HG03460 (cell line): ENCODE results near the gene LONP2.
"Not testable (repeated sequence)": the region's sequence is repeated elsewhere in the genome, so short reads cannot be mapped to it uniquely, and the experiment has no call there.

Experiments
- ATAC-seq: cut with Tn5 transposase; IDR thresholded peaks from one replicate; pipeline ENCODE4 v1.9.1; 2021; ENCODE audit not compliant: unreplicated experiment

The LONP2 gene

DNA sequence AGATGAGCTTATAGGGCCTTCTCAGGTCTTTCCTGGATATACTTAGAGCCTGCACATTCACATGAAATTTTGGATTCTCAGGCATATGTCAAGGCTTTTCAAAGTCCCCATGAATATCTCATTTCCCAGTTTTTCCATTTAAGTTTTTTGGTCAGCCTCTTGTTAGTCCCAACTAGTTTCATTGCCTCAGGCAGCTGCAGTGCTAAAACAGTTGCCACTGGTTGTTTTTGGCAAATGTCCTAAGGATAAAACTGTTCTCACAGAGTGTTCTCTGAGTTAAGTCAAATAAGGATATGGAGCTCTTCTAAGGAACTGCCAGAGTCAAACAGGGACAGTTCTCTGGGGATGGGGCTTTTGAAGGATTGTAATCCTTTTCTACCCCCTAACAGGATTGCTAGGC is 43.1 kb downstream of the LONP2 start:
- no peak for ATAC-seq

DNA sequence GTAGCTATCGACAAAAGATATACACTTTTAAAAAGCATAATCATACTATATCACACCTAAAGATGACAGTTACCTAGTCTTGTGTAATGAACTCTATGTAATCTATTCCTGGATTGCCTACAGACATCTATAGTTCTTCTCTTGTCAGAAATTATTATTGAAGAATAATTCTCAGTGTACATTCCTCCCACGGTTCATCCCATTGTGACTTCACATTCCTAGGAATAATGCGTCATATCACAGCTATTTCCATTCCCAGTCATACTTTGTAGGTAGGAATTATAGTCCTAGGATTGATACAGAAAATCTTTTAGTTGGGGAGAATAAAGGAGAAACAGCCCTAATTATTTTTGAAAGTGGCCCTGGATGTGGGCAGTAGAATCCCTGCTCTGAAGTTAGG is 47.2 kb downstream of the LONP2 start:
- ATAC-seq: no peak

DNA sequence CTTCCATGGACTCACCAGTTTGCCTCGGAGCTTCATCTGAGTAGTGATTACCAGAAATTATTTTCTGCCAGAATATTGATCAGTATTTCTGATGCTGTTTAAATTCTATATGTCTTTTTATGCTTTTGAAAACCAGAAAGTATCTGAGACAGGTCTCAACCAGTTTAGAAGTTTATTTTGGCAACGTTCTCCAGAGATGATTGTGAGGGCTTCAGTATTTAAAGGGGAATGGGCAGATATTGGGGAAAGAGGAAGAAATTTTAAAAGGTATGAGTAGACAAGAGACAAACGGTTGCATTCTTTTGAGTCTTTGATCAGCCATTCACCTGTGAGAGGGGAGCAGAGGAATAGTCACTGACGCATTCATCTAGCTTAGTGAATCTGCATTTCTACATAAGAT is 47.7 kb downstream of the LONP2 start:
- no peak for ATAC-seq

DNA sequence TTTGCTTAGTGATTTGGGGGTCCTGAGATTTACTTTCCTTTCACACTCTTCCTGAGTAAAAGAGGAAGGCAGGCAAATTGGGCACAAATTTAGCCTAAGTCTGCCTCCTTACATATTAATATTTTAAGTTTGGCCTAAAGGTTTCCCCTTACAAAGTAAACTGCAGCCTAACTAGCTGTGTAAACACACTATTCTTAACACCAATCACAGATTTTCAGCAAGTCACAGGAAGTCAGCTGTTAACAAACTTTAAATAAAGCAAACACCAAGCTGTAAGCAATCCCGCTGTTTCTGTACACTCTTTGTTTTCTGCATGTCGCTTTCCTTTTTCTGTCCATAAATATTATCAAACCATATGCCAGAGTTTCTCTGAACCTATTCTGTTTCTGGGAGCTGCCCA is 48.4 kb downstream of the LONP2 start:
- ATAC-seq: no peak

DNA sequence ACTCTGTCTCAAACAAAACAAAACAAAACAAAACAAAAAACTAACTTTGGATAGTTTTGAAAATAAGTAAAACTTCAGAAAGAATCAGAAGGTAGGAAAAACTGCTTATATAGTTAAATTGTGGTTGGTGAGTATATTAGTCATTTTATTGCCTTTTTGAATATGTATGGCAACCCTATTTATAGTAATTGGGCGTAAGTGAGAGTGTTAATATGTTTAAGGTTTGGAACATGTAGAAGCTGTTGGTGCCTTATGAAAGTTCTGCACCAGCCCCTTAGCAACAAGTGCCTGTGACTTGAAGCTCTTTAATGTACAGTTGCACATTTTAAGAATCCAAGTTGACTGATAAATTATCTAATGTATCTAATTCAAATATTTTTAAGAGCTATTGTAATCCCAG is 50.6 kb downstream of the LONP2 start:
- no peak for ATAC-seq

DNA sequence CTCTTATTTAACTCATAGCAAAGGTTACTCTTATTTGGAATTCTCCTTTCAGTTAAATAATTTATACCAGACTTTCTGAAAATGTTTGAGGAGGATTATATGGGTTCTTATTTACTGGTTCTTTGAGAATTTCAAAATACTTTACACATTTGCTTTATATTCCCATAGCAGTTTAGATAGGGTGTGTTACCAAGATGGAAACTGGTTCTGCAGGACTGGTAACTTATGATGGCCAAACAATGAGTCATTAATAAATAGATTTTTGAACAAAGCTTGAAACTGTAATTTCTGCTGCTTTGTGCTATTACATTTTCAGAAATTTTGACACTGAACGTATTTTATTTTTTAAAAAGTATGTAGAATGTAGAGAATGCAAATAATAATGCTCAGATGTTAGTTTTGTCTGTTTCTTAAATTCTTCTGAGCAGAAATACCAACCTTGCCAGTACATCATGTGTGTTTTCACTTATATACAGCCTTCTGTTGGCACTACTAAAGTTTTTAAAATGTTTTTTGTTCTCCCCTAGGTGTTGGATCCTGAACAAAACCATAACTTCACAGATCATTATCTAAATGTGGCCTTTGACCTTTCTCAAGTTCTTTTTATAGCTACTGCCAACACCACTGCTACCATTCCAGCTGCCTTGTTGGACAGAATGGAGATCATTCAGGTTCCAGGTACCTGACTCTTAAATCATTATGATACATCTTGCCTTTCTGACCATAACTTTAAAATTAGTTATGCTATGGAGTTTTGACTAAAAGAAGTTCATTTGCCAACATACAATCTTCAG is 51.6 kb downstream of the LONP2 start:
- ATAC-seq: no peak

DNA sequence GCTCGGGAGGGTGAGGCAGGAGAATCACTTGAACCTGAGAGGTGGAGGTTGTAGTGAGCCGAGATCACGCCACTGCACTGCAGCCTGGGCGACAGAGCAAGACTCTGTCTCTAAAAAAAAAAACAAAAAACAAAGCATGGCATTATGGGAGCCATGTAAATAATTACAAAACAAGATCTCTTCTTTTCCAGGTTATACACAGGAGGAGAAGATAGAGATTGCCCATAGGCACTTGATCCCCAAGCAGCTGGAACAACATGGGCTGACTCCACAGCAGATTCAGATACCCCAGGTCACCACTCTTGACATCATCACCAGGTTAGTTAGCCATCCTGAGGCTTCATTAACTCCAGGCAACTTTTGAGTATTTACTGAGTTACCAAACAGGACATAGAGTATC is 55.4 kb downstream of the LONP2 start:
- ATAC-seq: no peak

DNA sequence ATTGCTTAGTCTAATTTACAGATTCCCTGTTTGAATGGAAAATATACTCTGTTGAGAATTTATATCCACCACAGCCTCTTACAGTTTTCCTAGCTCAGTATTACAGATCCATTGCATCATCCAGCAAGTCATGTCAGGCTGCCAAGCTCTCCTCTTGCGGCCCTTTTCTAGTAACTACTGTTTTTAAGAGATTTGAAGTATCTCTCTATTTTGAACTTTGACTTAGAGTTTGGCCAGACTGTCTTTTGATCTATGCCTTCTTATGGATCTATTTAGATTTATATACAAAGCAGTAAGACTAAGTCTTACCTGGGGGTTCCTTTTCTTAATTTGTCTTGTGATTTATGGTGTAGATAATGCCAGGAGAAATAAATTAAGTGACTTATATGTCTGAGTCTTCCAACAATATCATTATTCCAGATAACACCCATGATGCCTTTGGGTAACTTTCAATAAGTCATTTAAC is 56.3 kb downstream of the LONP2 start:
- no peak for ATAC-seq

DNA sequence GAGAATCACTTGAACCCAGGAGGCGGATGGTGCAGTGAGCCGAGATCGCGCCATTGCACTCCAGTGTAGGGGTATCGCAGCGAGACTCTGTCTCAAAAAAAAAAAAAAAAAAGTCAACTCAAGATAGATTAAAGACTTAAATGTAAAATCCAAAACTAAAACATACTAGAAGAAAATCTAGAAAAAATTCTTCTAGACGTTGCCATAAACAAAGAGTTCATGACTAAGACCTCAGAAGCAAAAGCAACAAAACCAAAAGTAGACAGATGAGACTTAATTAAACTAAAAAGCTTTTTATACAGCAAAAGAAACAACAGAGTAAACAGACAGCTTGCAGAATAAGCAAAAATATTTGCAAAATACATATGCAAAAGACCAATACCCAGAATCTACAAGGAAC is 64.4 kb downstream of the LONP2 start:
- no peak for ATAC-seq

DNA sequence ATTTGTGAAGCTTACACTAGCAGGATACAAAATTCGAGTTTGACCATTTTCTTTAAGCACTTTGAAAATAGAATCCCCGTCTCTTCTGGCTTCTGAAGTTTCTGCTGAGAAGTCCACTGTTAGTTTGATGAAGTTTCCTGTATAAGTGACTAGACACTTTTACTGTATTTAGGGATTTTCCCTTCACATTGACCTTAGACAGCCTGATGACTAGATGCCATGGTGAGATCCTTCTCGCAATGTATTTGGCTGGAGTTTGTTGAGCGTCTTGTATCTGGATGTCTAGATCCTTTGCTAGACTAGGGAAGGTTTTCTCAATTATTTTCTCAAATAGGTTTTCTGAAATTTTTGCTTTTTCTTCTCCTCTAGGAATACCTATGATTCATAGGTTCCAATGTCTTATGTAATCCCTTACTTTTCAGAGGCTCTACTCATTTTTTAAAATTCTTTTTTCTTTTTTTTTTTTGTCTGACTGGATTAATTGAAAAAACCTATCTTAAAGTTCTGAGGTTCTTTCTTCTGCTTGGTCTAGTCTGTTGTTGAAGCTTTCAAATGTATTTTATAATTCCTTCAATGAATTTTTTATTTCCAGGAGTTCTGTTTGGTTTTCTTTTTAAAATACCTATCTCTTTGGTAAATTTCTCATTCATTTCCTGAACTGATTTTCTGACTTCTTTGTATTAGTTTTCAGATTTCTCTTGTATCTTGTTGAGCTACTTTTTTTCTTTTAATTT is 67.0 kb downstream of the LONP2 start:
- no peak for ATAC-seq

DNA sequence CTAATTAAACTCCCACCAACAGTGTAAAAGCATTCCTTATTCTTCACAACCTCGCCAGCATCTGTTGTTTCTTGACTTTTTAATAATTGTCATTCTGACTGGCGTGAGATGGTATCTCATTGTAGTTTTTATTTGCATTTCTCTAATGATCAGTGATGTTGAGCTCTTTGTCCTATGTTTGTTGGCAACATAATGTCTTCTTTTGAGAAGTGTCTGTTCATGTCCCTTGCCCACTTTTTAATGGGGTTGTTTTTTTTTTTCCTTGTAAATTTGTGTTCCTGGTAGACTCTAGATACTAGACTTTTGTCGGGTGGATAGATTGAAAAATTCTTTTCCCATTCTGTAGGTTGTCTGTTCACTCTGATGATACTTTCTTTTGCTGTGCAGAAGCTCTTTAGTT is 69.8 kb downstream of the LONP2 start:
- not testable (repeated sequence) for ATAC-seq

DNA sequence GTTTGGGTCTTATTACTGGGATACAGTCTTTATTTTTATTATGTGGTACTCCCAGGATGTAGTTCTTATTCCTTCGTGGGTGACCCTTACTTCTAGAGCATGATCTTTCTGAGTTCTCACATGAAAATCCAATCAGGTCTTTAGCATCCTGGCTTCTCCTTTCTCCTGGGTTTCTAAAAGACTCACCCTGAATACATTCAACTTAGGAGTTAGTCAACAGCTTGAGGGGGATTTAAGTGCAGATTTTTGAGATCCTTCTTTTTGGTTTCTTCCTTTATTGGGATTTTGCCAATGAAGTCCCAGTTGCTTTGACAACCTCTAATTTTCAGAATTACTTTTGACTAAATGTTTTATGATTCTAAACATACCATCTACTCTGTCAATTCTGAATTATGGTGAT is 72.9 kb downstream of the LONP2 start:
- no peak for ATAC-seq

DNA sequence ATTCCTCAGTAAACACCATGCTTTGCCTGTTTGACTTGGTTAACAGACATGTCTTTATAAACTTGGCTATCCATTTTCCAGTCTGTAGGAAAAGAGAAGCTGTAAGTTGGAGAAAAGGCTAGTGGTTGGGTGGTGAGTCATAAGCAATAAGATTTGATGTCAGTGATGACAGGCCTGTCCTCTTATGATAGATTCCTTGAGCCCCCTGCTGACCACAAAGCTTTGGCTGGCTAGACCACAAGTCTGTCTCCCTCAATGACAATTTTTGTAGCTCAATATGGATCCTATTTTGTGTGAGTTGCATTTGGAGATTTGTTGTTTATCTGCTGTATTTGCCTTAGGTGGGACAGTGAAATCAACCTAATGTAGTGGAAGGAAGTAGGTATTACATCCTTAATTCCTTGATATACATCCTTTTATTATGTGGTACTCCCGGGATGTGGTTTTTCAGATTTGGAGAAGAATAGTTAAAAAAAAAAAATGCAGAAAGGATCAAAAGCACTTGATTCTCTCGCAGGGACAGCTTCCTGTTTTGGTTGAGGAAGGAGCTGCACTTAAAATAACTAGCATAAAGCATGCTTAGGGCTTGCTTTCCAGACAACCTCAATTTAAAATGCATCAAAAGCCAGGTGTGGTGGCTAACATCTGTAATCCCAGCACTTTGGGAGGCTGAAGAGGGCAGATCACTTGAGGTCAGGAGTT is 73.7 kb downstream of the LONP2 start:
- ATAC-seq: no peak

DNA sequence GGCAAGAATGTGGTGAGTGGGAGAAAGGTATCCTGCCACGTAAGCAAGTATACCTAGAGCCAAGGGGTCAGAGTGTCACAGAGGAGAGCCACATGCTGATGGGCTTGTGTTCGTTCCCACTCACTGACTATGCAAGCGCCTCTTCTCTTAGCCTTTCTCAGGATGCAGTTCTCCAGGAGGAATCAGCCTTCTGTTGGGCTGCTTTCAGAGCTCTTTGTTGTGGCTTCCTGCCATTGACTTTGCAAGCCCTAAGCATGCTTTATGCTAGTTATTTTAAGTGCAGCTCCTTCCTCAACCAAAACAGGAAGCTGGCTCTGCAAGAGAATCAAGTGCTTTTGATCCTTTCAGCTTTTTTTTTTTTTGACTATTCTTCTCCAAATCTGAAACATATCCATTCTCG is 74.5 kb downstream of the LONP2 start:
- peak; percentile 69 for ATAC-seq

DNA sequence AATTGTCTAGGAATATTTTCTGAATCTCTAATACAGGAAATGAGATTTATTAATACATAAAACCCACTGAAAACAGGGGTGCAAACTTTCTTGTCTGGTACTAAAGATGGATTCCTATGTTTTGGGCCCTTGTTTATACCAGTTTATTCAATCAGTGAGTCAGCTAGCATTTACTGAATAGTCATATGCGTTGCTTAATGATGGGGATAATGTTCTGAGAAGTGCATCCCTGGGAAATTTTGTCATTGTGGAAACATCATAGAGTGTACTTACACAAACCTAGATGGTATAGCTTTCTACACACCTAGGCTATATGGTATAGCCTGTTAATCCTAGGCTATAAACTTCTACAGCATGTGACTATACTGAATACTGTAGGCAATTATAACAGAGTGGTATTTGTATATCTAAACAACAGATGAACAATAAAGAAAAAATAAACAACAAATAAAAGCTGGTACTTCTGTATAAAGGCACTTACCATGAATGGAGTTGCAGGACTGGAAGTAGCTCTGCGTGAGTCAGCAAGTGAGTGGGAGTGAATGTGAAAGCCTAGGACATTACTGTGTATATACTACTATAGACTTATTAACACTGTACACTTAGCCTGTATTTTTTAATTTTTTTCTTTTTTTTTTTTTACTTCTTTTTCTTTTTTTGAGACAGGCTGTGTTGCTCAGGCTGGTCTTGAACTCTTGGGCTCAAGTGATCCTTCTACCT is 77.4 kb downstream of the LONP2 start:
- ATAC-seq: no peak

DNA sequence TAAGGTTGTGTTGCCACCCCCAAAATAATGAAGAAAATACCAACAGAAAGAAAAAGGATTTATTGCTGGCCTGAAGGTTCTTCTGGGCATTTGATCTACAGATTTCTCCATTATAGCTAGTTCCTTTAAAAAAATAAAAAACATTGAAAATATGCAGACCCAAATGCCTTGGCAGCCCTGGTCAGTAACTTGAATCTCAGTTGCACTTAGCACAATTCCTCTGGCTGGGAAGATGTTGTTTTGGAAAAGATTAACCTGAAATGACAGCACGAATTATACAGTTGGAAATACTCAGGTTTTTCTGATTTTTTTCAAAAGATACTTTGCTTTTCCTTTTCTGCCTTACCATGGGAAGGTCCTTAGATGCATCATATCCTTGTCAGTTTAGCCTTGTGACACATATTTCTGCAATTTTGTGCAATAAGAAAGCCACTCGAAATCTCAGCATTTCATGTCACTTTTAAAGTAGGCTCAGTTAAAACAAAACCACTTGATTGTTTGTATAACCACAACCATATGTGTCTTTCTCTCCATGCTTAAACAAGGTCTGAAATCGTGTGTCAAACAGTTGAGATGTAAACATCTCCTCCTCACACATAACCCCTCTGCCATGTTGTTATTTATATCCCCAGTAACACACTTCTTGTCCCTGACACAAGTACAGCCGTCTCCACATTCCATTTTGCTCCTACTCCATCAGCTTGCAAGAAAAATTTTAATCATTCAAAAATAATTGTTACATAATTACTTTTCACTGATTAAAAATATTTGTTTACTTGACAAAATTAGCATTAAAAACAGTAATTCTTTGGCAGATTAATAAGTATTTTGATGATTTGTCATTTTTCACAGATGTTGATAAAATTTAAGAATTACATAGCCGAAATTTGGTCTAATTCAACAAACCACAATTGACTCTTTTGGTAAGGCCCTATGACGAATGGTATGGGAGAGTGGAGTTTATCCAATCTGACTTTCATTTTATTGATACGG is 80.0 kb downstream of the LONP2 start:
- ATAC-seq: no peak

DNA sequence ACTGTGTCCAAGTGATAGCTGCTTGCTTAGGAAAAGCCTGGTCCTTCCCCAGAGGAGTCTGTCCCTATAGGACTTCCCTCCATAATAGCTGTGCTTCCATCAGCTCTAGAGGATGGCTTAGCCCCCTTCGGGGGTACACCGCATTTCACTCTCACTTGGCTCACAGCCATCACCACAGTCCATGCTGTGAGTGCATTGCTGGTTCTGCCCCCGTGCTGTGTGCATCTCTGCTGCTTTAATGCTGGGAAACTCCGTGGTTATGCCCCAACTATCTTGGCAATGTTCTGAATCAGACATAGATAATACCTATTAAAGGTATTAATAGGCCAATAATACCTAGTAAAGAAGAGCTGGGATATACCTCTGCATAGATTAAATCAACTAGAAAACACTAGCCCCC is 82.8 kb downstream of the LONP2 start:
- no peak for ATAC-seq

DNA sequence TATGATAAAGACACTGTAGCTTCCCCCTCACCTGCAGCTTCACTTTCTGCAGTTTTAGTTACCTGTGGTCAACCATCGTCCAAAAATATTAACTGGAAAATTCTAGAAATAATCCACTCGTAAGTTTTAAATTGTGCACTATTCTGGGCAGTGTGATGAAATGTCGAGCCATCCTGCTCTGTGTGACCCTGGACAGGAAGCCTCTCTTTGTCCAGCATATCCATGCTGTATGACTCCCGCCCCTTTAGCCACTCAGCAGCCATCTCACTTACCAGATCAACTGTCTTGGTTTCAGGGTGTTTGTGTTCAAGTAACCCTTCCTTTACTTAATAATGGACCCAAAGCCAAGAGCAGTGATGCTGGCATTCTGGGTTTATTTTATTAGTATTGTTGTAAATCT is 85.0 kb downstream of the LONP2 start:
- ATAC-seq: no peak

DNA sequence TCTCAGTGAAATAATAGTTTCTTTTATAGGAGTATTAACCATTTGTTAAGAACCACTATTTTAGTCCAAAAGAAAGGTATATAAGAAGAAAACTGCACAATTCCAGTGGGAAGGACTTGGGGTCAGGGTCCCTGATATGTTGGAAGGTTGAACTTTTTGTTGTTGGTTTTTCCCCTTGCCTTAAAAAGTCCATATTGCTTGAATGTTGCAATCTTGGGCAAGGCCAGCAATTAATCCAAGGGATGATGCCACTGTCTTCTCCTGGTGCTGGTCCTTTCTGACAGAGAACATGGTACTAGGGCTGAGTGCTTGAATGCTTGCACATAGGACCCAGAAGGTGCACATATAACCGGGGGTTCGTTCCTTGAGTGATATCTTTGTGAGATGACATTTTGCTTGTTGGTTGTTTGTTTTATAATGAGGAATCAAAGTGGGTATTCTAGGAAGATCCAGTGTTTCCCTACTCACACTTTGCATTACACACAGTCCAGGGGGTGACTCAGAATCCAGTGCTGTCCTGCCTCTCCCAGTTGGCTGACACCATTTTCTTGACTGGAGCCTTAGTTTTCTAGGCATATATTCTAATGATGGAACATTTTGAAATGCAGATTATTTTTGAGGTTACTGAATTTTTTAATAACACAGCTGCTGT is 86.2 kb downstream of the LONP2 start:
- no peak for ATAC-seq

DNA sequence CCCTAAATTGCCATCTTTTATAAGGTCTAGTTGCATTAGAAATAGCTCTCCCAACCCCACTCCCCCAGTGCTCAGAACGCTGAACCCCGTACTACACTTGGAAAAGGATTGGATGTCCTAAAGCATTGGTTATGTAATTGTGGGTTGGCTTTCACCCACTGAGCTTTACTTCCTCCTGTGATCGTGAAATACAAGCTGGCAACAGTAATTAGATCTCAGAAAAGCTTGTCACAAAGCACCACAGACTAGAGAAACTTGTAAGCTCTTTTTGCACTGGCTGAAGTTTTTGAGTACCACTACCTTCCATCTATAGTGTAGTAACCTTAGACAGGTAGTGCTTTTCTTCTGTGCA is 86.7 kb downstream of the LONP2 start:
- ATAC-seq: no peak
